NOMO-1 treated with DMSO at 0.1 percent for 48 hours (cell line): ENCODE results near the gene WWOX.

Experiments
- DNase-seq: peaks from one replicate; lab custom pipeline; 2025; ENCODE audit not compliant: unreplicated experiment; lab: John Stamatoyannopoulos, UW

WWOX gene

DNA sequence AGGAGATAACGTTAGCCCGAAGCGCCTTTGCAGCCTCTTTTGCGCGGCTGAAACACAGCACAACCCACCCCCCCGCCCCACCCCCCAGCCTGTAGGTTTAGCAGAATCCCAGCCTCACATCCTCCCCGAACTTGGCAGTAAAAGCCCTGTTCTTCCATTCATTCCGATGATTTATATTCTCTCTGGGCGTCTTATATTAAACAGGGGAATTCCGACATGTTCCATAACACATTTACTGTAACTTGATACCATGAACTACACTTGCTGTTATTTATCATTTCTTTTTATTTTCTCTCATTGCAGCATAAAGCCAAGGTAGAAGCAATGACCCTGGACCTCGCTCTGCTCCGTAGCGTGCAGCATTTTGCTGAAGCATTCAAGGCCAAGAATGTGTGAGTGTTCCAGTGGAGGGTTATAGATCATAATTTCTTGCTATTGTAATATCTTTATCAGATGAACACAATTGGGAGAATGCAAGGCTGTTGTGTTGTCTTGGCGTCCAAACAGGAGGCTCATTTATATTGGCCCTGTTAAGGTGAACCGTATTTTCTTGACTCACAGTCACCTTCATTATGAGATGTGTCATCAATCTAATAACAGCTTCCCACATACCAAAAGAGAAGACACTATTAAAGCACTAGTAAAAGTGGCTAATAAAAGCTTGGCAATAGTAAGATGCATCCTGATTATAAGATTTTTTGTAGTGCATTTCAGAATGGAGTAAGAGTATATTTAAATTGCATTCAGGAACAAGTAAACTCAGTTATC is 287.3 kb downstream of the WWOX start:
- DNase-seq, result no peak

DNA sequence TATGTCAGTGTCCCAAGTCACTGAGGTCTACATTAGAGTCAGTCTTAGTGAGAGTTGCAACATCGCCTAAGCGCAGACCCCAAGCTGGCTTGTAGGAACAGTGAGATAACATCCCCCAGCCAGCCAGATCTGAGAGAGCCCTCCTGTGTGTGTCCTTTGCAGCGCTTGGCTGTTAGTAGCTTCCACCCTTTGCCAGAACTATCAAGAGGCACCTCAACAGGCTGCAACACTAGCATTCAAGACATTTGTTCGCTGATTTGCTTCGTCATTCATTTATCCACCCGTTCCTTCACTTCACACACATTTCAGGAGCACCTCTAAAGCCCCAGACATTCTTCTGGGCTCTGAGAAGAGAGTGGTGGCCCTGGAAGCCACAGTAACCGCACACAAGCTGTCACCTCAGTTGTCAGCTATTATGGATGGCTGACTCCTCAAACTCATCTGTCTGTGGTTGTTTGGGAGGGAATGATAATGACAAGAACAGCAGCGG is 289.6 kb downstream of the WWOX start:
- no peak for DNase-seq

DNA sequence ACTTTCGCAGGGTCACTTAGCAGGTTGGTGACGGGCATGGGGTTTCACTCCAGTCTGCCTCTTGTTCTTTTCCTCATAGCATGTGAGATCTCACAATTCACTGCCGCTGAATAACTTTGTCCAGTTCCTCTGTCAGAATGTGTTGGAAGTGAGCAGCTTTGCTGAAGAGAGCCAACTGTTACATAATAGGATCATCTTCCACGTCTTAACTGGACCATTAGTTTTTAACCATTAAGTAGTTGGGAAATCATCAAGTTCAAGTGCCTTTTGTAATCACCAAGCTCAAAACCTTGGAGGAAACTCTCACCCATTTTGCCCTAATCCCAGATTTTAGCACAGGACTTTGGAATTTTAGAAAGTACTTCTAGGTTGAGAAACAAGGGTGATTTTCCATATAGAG is 290.6 kb downstream of the WWOX start:
- DNase-seq, result no peak

DNA sequence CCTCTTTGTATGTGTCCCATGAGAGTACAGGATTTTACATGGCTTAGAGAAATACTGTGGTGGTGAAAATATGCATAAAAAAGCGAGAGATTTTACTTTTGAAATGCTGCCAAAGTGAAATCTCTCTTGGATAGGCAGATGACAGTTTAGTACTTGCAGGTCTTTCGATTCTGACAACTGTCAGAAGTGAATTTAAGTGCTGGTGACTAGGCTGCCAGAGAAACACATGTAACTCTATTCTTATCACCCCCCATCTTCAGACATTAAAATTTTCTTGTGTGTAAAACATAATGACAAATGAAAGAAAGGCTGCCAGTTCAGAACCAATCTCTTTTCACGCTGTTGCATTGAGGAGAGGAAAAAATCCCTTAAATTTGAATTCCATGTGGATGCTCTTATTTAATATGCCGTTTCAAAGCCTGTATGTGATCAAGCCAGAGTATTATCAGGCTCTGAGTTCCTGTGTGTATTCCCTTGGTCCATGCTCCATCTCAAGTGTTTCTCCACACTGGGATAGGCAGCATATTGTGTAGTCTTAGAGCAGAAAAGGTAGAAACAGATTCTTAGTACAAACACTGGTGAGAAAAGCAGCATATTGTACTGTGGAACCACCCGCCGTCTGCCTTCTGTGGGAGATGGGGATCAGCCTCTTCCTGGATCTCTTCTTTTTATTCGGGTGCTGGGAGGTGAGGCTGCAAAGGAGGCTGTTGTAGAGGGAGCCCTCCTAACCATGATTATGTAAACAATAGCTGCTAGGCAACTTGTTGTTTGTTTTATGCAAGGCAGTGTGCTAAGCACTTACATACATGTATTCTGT is 291.3 kb downstream of the WWOX start:
- no peak for DNase-seq

DNA sequence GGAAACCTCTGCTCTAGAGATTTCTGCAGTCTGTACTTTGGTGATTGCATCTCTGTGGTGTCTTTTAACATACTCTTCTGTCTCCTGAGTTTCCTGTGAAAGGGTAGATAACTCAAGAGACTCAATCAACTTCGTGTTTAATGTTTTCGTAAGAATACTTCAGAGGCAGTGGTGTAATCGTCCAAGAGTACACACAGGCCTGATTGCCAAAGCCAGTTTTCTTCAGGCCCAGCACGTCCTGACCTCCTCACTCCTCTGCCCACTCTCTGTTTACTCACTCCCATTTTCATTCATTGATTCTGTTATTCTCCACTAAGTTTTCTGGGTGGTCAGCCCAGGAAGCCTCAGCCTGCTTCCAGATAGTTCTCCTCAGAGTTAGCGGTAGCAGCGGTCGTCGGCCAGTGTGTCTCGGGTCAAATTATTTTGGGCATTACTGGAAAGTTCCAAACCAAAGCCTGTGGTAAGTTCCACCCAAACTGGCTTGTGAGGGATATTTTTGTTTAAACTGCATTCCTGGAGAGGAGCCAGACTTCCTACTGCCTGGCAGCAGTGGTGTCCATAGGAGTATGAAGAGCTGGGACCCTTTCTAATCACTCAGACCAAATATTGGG is 293.2 kb downstream of the WWOX start:
- DNase-seq, result no peak

DNA sequence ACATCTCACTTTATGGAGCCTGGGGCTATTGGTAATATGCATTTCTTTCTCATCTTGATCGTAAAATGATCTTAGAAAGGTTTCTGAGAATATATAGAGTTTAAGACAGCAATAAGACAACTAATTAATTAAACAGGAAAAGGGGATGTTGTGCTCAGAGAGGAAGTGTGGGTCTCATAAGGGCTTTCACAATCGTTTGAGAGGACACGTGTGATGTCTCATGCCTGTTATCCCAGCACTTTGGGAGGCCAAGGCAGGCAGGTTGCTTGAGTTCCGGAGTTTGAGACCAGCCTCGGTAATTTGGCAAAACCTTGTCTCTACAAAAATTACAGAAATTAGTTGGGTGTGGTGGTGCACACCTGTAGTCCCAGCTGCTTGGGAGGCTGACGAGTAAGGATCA is 295.6 kb downstream of the WWOX start:
- DNase-seq, result peak; percentile 28

DNA sequence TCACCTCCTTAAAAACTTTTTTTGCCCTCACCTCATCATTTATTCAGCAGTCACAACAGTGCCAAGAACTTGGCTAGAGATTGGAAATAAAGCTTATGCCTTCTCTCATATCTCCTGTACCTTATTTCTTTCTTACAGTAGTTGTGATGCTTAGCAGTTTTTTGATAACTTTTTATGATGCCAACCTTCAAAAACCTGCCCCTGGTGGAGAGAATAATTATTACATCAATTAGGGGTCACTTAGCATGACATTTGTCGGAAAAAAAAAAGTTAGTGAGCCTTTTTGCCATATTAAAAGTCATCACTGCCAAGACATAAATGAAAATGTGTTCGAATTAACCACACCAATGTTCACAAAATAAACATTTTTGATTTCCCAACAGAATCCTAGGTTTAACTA is 296.6 kb downstream of the WWOX start:
- no peak for DNase-seq

DNA sequence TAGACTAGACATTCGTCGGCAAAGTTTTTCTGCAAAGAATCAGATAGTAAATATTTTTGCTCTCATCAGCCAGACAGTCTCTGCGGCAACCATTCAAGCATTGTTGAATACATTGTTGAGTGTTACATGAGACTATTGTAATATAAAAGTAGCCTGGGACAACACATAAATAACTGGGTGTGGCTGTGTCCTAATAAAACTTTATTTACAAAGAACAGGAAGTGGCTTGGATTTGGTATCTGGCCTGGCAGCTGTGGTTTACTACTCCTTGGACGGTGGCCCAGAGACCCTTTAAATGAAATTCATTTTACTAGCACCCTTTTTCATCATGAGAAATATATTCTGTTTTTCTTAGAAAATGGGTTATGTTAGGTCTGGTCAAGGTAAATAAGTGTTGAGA is 297.2 kb downstream of the WWOX start:
- no peak for DNase-seq

DNA sequence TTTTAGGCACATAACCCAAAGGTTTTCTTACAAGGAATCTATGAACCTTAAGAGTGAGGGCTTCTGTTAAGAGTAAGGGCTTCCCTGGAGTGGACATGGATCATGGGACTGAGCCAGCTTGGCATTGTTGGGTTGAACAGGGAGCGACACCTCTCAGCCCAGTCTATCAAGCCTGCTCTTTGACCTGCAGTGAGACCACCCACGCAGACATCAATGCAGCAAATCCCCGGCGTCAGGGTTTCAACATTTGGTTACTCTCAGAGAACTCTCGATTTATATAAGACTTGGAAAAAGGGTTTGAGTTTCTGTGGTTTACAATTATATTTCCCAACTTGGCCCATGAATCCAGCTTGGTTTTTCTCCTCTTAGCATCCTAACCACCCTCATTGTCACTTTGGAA is 299.9 kb downstream of the WWOX start:
- no peak for DNase-seq

DNA sequence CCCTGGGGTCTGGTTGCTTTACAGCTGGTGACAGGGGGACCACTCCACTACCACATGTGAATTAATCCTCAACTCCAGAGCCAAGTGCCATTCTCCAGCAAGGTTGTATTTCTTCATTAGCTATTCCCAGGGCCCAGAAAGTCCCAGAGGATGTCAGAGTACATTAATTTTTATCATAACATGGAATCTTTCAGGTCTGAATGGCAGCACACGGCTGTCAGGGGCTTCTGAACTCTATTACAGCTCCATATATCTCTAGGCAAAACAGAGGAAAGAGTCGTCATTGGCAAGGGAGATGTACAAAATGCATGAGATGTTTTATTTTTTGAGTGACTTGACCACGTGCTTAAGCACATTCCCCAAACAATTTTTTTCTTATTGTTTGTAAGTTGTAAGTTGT is 303.4 kb downstream of the WWOX start:
- no peak for DNase-seq

DNA sequence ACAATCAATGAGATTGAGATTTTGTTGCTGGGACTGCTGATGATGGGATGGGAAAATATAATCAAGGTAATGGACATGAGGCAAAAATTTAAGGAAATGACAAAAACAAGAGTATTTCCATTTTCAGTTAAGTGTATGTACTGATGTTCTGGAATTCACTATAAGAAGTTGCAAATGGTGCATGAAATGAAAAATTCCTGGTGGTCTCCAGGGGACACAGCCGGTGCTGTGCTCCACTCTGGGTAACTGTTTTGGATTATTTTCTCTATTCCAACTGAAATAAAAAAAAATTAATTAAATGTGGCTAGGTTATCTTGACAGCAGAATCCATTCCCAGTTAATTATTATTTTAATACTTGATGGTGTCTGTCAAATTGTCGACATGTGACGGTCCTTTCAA is 305.6 kb downstream of the WWOX start:
- no peak for DNase-seq

DNA sequence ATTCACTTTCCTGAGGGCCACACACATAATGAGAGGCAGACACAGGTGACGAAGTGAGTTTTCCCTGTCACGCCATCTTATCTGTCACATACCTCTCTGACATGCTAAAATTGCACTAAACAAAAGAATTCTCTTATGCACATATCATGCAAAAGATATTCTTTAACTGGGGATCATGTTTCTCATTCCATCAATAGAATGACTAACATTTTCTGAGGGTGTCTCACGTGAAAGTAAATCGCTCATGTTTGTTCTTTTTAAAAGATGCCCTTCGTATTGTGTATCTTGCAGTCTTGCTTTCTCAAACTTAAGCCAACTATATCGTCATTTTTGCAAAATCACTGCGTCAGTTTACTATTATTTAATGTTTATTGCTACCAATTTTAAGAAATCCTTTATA is 306.4 kb downstream of the WWOX start:
- DNase-seq, result no peak

DNA sequence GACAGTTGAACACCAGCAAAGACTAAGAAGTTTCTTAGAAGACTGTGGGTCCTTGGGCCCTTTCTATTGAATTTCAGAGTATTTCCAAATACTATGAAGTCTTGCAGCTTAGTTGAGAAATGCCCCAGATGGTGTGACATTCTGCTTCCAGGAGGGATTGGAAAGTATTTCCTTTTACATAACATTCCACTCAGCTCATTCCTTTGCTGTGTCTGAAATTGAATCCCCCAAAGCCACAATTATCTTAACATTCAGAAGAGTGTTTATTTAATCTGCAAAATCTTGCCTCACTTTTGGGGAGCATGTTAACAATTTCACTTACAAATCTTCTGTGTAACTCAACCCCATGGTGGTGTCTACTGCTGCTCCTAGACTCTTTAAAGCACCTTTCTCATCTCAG is 307.7 kb downstream of the WWOX start:
- no peak for DNase-seq

DNA sequence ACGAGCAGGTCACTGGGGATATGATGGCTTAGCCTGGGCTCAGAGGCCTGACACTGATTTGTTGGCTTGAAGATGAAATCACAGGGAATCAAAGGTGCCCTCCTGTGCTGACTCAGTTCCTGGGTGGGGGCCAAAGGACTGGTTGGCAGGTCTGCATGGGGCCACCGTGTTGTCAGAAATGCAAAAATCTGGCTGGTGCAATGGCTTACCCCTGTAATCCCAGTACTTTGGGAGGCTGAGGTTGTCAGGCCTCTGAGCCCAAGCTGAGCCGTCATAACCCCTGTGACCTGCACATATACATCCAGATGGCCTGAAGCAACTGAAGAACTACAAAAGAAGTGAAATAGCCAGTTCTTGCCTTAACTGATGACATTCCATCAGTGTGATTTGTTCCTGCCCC is 314.2 kb downstream of the WWOX start:
- DNase-seq, result no peak

DNA sequence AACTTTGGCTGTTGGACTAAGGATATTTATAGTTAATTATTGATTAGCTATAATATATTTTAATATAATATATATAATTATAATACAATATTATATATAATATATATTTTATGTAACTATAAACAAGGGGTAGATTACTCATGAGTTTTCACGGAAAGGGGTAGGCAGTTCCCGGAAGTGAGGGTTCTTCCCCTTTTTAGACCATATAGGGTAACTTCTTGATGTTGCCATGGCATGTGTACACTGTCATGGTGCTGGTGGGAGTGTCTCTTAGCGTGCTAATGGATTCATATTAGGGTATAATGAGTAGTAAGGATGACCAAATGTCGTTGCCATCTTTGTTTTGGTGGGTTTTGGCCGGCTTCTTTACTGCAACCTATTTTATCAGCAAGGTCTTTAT is 315.6 kb downstream of the WWOX start:
- no peak for DNase-seq

DNA sequence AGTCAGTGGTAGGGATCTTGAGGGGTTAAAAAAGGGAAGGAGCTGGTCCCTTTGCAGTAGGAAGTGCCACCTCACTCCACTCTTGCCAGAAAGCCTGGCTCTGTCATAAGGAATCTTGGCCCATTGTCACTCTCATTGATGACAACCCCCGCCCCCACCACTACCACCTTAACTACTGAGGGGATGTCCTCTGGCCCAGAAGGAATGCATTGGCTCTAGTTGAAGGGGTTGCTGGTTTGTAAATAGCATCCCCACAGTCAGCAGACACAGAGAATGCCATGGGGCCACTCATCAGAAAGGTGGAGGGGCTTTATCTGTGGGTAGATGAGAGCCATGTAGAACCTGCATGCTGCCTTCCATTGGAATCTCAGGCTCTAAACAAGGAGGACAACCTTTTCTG is 316.2 kb downstream of the WWOX start:
- no peak for DNase-seq

DNA sequence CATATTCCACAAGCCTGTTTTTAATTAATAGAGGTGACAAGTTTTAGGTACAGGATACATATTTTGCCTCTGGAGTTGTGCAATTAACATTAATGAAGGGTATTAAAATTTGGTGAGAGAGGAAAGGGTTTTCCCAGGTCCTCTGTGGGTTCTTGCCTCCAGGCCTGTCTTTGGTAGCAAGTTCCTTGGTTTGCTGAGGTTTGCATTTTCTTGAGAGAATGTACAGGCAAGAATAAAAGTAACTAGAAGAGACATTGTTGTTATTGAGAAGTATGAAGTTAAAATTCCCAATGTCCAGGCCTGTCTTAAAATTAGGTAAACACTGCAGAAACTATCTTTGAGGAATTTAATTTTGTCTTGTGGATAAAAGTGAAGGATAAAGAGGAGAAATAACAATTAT is 316.9 kb downstream of the WWOX start:
- no peak for DNase-seq

DNA sequence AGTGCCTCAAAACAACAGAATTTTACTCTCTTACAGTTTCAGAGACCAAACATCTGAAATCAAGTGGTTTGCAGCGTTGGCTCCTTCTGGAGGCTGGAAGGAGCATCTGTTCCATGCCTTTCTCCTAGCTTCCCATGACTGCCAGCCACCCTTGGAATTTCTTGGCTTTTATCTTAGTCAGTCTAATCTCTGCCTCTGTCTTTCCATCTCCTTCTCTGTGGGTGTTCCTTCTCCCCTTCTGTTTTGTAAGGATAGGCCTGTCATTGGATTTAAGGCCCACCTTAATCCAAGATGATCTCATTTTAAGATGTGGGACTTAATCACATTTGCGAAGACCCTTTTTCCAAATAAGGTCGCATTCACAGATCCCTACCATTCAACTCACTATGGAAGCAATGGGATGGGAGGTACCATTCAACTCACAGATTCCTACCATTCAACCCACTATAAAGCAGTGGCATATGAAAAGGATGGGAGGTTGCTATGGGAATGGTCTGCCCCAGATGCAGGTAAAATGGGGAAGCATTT is 321.8 kb downstream of the WWOX start:
- no peak for DNase-seq

DNA sequence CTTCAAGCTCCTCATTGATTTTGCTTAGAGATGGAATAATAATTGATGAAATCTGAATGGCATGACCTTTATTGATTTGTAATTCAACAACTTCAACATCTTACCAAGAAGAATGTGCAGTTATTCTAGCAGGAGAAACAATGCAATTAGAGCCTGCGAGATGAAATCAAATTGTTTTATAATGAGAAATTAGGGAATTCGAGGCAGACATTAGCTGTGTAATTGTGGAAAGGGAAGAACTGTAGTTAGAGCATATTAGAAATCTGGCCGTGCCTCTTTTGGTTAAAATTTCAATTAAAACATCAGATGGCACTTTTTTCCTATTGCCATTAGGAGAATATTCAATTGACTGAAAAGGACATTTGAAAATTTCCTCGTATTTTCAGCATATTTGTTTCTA is 325.8 kb downstream of the WWOX start:
- DNase-seq, result no peak

DNA sequence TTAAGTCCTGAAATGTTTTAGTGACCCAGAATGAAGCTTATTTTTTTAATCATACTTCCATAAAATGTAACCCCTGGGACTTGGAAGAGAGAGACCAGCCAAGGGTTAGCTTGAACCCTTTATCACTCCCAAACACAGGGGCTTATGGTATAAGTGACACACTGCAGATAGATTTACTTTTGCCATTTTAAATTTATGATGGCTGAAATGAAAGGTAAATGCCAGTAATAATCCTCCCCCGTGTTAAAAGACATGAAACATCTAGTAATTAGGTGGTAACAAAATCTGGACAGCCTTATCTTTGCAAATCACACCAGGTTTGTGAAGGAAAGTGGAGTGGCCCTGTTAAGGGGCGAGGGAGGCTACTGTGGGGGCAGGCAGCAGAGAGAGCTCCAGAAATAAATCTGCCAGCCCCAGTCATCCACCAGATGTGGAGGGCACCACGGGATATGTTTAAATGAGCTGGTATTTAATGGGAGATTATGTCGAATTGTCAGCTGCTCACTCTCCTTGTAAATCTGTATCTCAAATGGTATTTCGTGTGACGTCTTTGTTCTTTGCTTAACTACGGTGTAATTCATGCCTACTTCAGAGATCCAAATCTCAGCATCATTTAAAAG is 326.5 kb downstream of the WWOX start:
- no peak for DNase-seq

DNA sequence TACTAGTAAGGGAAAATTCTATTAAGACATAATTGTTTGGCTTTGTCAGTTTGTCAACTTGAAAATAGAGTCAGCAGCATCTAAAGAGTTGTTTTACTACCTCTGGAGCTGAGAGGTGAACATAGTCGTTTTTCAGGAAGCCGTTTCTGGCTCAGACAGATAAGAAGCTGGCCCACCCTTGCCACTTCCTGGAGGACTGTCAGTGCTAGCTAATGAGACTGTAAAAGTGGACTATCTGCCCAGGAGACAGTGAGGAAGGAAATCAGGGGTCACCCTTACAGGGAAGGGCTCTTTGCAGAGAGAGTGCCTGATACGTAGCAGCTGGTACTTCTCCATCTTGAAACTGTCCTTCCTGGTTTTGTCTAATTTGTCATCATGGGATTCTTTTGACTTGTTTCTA is 328.7 kb downstream of the WWOX start:
- no peak for DNase-seq
